GM18498 (cell line): ENCODE measurements around the gene POM121L2.
"Not testable (repeated sequence)": the region's sequence is repeated elsewhere in the genome, so short reads cannot be mapped to it uniquely, and the experiment has no call there.

ENCODE experiments used
- ATAC-seq: cut with Tn5 transposase; IDR thresholded peaks from one replicate; pipeline ENCODE4 v1.9.1; 2021; ENCODE audit warnings: mild to moderate bottlenecking, moderate library complexity; ENCODE audit not compliant: unreplicated experiment

Gene POM121L2

DNA sequence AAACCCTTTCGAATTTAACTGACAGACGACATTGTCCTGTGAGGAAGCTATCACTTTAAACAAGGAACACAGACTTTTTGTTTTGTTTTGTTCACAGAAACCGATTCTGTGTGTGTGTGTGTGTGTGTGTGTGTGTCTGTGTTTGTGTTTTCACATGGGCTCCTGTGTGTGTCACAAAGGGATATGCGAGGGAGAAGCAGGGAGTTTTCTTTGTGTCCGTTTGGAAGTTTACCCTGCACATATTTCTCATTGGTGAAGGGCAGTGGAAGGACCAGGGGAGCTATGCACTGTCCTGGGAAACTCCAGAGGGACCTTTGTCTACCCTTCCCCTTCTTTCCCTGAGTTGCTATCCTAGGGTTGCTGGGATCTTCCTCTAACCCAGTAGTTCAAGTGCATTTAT lies 17.7 kb downstream of the POM121L2 start:
- ATAC-seq: no peak

DNA sequence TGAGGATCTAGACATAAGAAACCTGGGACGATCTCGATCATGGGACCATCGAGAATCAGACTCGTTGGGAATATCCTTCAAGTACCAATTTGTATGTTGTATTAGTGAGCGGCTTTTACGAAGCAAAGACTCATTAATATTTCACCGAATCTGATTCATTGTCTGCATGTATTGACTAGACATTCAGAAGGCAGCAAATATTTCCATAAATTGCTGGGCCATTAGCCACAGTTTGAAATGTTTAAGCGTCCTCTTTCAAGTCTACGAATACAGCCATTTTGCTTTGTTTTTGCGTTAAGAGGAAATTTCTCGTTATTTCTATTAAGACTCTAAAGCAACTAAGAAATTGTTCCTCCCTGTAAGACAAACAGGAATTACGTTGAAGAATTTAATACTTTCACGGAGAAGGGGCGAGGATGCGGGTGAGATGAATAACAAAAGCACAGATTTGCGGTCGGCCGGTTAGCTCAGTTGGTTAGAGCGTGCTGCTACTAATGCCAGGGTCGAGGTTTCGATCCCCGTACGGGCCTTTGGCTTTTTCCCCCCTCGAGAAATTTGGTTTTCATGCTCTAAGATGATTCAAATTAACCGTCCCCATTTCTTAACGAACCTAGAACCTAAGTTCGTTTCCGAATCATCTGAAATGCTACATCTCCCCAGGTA lies 18.5 kb downstream of the POM121L2 start:
- ATAC-seq: no peak

DNA sequence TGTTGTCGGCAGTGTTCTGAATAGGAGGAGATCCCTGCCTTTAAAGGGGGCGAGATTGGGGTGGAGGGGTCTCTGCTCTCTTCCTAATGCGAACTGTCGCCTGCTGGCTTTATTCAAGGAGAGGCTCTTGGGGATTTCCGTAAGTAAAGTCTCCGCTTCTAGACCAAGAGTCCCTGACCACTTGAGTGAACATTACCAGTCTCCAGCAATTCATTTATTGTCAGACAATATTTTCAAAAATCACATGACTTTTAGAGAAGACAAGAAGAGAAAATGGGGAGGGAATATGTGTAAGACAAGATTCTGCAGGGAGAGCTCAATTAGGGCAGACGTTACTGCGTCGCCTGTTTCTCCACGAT lies 21.2 kb downstream of the POM121L2 start:
- no peak for ATAC-seq

DNA sequence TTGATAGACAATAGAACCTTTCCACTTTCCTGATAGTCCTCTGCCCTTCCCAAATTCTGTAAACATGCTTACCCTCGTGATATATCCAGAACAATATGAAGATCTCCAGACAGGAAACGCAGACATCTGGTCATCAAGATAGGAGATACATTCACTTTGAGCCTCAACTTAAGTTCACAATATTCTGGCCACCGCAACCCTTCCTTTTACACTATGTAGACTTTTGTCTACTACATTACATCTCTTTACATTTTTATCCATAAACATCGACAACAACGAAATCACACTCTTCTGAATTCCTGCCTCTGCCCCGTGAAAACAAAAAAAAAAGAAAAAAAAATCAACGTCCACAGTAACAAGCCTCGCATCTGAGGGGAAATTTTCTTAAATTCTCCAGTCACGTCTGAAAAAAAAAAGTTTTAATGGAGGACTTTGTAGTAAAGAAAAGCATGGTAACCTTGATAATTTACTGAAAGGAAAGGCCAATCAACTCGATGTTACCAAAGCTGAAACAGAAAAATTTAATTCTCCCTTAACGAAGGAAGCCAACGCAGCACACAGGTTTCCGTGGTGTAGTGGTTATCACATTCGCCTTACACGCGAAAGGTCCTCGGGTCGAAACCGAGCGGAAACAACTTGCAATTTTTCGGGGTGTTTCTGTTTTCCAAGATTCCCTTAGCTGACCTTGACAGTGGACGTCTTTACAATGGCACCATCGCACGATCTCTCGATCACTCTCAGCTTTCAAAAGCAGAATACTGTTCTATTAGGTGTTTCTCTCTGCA lies 21.8 kb downstream of the POM121L2 start:
- no peak for ATAC-seq

DNA sequence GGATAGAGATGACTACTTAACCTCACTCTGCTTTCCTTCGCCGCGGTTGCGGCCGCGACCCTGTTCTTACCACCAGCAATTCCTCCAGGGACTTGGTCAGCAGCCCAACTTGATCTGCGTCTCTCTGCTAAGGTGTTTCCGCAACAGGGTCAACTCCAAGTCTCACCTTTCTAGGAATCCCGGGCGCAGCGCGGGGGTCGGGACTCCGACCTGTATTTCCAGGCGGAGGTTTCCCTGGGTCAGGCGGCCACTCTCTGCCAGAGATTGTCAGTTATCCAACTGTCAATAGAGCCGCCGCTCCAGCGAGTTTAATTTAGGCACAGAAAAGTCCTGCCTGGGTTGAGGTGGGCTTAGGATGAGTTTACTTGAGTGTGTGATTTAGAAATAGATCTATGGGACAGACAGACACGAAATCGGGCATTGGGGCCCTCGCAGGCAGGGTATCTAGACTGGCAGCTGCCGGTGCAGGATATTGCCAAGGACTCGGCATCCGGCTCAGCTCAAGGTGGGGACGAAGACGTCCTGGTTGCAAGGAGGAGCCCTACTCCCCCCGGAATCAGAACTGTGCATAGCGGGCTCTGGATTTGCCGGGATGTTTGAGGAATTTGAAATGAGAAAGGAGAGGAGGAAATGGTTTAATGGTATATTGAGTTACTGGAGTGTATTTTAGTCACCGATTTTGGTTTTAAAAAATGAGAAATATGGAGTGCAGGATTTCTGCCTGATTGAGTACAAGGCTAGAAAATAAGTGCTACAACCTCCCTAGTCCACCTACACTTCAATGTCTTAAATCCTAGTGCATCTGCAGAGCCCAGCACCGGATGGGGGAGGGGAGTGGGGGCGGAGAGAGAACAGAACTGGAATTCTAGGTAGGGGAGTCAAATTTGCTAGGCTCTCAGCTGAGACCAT lies 23.7 kb downstream of the POM121L2 start:
- ATAC-seq: no peak

DNA sequence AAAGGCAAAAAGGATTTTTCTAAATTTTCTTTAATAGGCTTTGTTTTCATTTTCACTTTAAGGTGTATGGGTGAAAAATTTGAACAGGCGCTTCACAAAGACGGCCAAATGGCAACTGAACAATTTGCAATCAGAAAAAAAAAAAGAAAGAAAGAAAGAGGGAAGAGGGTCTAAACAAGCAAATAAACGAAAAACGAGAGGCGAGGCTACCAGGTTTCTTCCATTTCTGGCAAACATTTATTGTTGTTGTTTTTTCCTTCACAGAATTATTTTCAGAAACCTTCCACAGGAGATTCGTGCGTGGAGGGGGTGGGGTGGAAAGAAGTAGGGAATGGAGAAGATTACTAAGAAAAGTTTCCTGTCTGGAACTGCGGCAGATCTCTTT lies 24.3 kb downstream of the POM121L2 start:
- no peak for ATAC-seq

DNA sequence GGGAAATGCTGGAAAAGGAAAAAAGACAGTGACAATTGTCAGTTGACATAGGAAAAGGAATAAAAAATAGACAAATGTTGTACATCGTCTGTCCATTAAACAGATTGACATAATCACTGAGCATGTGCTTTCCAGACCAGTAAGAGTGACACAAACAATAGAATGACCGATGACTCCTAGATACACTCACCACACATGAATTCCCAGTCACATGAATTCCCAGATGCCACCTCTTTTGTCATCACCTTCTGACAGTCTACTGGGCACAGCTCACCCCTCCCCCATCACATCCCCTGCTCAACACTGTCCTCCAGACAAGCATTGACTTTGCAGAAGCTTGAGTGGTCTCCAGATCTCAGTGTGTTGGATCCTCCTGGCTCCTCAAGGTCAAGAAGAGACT lies 25.9 kb downstream of the POM121L2 start:
- no peak for ATAC-seq

DNA sequence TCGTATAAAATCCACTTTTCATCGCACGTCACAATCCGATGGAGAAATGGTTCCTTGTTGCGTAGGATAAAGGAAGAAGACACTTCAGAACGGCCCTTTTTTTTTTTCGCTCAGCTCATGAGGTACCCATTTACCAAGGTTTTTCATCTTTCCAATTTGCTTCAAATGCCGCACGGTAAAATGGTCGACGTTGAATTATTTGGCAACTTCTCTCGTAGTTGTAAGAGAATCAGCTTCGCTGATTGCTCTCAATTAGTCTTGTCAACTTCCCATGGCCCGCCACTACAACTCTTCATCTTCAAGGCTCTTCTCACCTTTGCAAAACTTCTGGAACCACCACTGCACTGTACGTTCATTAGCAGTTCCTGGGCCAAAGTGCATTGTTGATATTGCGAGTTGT lies 28.8 kb downstream of the POM121L2 start:
- ATAC-seq: no peak

DNA sequence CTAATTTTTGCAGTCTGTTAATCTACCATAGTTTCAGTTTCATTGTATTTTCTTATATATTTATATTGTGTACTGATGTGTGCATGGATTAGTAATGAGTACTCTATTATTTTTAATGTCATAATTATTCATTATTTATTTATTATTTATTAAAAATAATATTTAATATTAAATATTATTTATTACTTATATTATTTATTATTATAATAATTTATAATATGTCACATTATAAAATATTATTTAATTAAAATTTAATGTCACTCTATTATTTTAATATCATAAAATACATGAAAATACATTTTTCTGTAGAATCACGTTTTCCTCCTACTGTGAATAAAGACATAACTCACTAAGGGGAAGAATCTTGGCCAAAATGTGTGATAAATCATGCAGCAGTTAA lies 30.5 kb downstream of the POM121L2 start:
- ATAC-seq: no peak

DNA sequence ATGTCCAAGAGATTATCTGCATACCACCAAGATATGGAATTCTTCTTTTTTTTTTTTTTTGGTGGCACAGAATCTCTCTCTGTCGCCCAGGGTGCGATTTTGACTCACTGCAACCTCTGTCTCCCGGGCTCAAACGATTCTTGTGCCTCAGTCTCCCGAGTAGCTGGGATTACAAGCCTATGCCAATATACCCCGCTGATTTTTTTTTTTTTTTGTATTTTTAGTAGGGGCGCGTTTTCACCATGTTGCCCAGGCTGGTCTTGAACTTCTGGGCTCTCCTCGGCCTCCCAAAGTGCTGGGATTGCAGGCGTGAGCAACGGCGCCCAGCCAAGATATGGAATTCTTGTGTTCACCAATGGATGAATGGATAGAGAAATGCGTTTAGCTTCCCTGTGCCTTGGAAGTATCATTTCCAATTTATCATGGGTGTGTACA lies 31.0 kb downstream of the POM121L2 start:
- ATAC-seq: no peak

DNA sequence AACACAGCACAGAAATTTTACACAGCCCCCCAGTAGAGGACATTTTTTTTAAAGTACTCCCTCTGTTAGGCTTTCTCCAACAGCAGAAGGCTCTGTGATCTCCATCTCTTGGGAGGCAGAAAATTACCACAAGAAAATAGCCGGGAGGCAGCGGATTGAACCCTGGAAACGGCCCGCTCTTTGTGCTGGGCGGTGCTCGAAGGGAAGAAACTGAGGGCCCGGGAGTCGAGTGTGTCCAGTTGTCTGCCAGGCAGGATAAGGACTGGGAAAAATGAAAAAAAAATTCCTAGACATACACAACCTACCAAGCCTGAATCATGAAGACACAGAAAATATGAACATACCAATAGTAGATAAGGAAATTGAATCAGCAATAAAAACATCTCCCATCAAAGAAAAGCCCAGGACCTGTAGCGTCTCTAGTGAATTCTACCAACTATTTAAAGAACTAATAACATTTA lies 31.5 kb downstream of the POM121L2 start:
- ATAC-seq: no peak

DNA sequence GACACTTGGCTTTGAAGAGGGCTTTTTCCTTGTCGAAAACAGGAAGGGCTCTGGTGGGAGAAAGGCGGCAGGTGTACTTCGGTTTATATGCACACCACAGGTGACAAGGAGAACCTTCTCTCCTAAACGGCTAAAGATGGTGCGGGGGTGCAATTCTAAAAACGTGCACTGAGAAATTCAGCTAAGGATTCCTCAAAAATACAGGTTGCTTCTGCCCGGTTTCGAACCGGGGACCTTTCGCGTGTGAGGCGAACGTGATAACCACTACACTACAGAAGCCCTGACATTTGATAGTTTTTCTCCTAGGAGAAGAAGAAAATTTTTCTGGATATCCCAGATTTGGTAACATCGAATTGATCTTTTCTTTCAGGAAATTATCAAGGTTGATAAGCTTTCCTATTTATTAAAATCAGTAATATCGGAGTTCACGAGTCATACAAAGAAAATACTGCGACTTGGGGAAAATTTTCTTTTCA lies 32.0 kb downstream of the POM121L2 start:
- ATAC-seq: no peak

DNA sequence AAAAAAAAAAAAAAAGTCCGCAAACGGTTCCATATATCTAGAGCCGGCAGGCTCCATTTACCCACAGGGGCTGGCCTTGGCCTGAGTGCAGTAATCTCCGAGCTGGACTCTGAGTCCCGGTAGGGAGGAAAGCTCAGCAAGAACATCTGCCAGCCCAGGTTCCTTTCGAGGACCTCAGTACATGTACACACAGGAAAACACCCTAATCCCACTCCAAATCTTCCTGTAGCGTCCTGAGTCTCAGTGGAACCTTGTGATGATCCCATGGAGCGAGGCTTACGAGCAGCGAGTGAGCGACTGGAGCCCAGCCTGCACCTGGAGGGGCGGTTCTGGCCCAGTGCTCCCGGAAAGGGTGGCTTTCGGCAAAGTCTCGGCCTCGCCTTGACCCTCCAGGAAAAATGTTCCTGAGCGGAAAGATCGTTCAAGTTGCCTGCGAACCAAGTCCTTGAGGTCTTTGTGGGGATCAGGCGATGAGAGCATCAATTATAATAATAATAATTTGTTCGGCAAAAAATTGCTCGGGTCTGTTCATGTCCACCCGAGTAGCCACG lies 32.5 kb downstream of the POM121L2 start:
- no peak for ATAC-seq

DNA sequence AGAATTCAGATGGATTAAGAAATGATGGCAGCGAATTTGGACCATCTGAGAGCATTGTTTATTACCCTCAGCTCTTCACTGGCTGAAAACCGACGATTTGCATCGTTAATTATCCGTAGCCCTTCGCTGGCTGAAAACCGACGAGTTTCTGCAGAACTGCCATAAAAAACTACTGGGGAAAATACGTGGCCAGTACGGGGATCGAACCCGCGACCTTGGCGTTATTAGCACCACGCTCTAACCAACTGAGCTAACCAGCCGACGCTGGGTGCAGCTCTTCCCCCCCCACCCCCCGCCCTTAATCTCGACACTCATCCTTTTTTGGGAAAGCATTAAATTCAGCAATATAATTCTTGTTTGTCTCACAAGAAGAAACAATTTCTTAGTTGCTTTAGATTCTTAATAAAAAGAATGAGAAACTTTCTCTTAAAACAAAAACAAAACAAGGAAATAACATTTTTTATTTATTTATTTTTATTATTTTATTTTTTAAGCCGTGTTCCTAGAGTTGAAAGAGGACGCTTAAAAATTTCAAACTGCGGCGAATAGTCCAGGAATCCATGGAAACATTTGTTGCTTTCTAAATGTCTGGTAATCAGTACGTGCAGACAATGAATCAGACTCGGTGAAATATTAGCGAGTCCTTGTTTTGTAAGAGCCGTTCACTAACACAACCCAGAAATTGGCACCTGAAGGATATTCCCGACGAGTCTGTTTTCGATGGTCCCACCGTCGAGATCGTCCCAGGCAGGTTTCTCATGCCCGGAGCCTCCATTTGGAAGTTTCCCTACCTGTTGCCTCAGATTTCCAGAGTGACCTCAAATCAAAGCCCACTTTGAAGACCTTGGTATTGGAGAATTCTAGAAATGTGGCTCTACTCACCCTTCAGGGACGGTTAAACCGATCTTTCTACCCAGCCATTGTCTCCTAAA lies 36.8 kb downstream of the POM121L2 start:
- no peak for ATAC-seq

DNA sequence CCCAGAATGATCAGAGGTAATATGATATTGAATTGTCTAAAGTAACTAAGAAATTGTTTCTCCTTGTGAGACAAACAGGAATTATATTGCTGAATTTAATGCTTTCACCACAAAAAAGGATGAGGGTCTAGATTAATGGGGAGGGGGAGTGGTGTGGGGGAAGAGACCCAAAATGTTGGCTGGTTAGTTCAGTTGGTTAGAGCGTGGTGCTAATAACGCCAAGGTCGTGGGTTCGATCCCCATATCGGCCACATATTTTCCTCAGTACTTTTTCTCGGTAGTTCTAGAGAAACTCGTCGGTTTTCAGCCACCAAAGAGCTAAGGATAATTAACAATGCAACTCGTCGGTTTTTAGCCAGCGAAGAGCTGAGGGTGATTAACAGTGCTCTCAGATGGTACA lies 38.3 kb downstream of the POM121L2 start:
- ATAC-seq: no peak

DNA sequence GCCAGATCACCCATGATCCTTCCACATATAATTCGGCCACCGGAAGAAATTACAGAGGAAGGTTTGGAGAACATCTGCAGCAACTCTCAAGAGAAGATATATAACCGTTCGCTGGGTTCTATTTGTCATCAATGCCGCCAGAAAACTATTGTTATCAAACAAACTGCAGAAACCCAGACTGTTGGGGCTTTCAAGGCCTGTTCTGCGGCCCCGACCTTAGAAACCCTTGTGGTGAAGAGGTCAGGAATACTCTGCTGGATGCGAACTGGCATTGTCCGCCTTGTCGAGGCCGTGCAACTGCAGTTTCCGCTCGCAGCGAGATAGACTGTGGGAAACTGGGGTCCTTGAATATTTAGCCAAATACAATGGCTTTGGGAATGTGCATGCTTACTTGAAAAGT lies 43.3 kb downstream of the POM121L2 start:
- ATAC-seq: no peak

DNA sequence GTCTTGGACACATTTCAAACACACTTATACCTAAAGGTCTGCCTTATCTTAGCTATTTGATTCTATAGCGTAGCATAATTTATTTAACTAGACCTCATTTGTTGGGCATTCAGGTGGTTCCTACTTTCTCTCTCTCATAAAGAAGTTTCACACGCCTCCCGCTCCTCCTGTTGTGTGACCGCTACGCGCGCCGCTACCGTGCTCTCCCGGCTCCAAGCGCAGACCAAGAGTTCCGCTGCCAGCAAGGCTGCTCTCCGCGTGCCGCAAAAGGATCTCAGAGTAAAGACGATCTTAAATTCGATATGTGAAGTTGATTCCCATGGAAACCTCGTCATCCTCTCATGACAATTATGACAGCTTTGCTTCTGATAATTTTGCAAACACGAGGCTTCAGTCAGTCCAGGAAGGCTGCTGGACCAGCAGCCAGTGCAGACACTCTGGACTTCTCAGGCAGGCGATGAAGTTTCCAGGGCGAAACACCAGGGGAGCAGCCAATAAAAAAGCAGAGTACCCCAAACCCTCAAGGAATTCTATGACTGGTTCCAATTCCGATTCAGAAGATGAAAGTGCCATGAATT lies 44.1 kb downstream of the POM121L2 start:
- no peak for ATAC-seq

DNA sequence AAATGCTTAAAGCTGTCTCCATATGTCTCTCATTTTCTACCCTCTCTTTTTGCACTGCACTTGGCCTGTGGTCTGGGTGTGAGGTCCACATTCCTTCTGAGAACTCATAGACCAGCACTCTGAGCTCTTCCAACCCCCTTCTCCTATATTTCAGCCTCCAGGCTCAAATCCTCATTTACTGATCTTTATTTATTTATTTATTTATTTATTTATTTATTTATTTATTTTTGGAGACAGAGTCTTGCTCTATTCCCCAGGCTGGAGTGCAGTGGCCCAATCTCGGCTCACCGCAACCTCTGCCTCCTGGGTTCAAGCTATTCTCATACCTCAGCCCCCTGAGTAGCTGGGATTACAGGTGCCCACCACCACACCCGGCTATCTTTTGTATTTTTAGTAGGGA lies 45.1 kb downstream of the POM121L2 start:
- ATAC-seq: not testable (repeated sequence)

DNA sequence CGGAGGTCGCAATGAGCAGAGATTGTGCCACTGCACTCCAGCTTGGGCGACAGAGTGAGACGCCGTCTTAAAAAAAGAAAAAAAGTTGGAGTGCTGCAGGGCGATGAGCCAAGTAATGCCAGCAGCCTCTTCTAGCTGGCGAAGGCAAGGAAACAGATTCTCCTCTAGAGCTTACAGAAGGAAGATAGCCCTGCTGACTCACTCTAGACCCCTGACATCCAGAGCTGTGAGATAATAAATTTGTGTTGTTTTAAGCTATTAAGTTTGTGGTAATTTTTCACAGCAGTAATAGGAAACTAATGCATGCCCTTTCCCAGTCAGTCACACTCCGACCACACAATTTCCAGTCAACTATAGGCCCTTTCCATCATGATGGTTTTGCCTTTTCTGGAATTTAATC lies 48.2 kb downstream of the POM121L2 start:
- ATAC-seq: no peak
